ENCODE results near the gene INHBB.

The INHBB gene

GRCh38 chr2:120312076-120312475, 33.9 kb upstream of the INHBB start:
- Histone ChIP-seq H3K79me2 (no peaks in the 10 kb centered on the region), H3K4me1 (peaks cover 4% of the 10 kb centered on the region), H3K27me3 (ENCODE audit: control insufficient read depth, insufficient read depth, low read length) (no peaks in the 10 kb centered on the region), H3K9ac (no peak overlapping the region), H3K27ac (no peak overlapping the region), H3K4me2 (ENCODE audit: low read length) (no peak overlapping the region), H2AFZ (no peak overlapping the region), H3K9me3 (ENCODE audit: control insufficient read depth, low read length) (no peaks in the 10 kb centered on the region), H3K36me3 (ENCODE audit: control insufficient read depth, insufficient read depth, low read length) (no peaks in the 10 kb centered on the region), H3K4me3 (ENCODE audit: low read depth, low read length) (no peak overlapping the region)
- TF ChIP-seq CTCF (IDR thresholded peaks at IDR 0.05): no peak

GRCh38 chr2:120312860-120313694, 32.9 kb upstream of the INHBB start:
- Histone ChIP-seq H3K9me3 (ENCODE audit: control insufficient read depth, low read length) (no peaks in the 10 kb centered on the region), H3K4me3 (ENCODE audit: low read depth, low read length) (no peak overlapping the region), H3K27me3 (ENCODE audit: control insufficient read depth, insufficient read depth, low read length) (no peaks in the 10 kb centered on the region), H3K4me2 (ENCODE audit: low read length) (peak overlapping the region; percentile 64), H3K79me2 (no peaks in the 10 kb centered on the region), H3K36me3 (ENCODE audit: control insufficient read depth, insufficient read depth, low read length) (no peaks in the 10 kb centered on the region), H2AFZ (peak overlapping the region; percentile 2), H3K9ac (no peak overlapping the region), H3K27ac (peak overlapping the region; percentile 48), H3K4me1 (no peaks in the 10 kb centered on the region)
- peak; percentile 94 for TF ChIP-seq CTCF (IDR thresholded peaks at IDR 0.05)

GRCh38 chr2:120313695-120314615, 32.0 kb upstream of the INHBB start:
- H3K27ac ChIP-seq: no peak overlapping the region
- no peak overlapping the region for H3K4me3 ChIP-seq (ENCODE audit: low read depth, low read length)

GRCh38 chr2:120314690-120315366, 31.1 kb upstream of the INHBB start:
- Histone ChIP-seq H3K27me3 (ENCODE audit: control insufficient read depth, insufficient read depth, low read length) (no peaks in the 10 kb centered on the region), H3K36me3 (ENCODE audit: control insufficient read depth, insufficient read depth, low read length) (no peaks in the 10 kb centered on the region), H3K4me3 (ENCODE audit: low read depth, low read length) (no peak overlapping the region), H3K79me2 (no peaks in the 10 kb centered on the region), H3K9ac (no peak overlapping the region), H3K27ac (no peak overlapping the region), H3K4me1 (no peaks in the 10 kb centered on the region), H3K9me3 (ENCODE audit: control insufficient read depth, low read length) (no peaks in the 10 kb centered on the region), H3K4me2 (ENCODE audit: low read length) (no peak overlapping the region), H2AFZ (no peak overlapping the region)
- no peak for TF ChIP-seq CTCF (IDR thresholded peaks at IDR 0.05)

More at GRCh38 chr2:120313695-120314615, 32.0 kb upstream of the INHBB start:
- no peak overlapping the region for H2AFZ ChIP-seq
- H3K4me1 ChIP-seq: no peaks in the 10 kb centered on the region
- H3K27me3 ChIP-seq (ENCODE audit: control insufficient read depth, insufficient read depth, low read length): no peaks in the 10 kb centered on the region
- H3K4me2 ChIP-seq (ENCODE audit: low read length): no peak overlapping the region
- no peaks in the 10 kb centered on the region for H3K36me3 ChIP-seq (ENCODE audit: control insufficient read depth, insufficient read depth, low read length)
- no peak overlapping the region for H3K9ac ChIP-seq
- H3K79me2 ChIP-seq: no peaks in the 10 kb centered on the region
- no peaks in the 10 kb centered on the region for H3K9me3 ChIP-seq (ENCODE audit: control insufficient read depth, low read length)
- TF ChIP-seq CTCF (IDR thresholded peaks at IDR 0.05): no peak

Measured in parathyroid adenoma (tissue), 2 donors.